Inflammatory macrophage treated with lipopolysaccharide for 1 hour (primary cell): ENCODE measurements around the gene SLC22A5.
"Not testable (repeated sequence)": the region's sequence is repeated elsewhere in the genome, so short reads cannot be mapped to it uniquely, and the experiment has no call there.

ENCODE experiments used
- DNase-seq, 2 donors: peaks; one replicate each; pipeline ENCODE4 v3.0.0-alpha.2; 2020 to 2022

SLC22A5 gene

GRCh38 chr5:132428484-132429462, 59.3 kb downstream of the SLC22A5 start:
- no peak for DNase-seq

GRCh38 chr5:132429463-132430440, 60.2 kb downstream of the SLC22A5 start:
- DNase-seq, result no peak

- peak; percentile 58 to 84 for DNase-seq
These were observed 61.2 kb downstream of the SLC22A5 start for GRCh38 chr5:132430746-132431145.

DNA sequence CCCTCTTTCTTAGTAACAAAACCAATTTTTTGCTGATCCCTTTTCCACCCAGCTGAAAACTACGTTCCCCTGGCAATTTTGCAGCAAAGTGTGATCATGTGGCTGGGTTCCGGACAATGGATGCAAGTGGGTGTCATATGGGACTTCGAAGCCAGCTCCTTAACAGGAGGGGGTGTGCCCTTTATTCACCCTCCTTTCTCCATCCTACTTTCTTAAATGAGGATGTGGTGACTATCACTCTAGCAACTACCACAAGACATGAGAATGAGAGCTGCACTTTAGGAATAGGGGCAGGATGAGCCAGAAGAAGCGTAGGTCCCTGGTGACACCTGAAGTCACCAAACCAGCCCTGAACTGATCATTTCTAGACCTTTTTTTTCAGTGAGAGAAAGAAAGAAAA, 62.1 kb downstream of the SLC22A5 start:
- peak in 1 of 2 donors; percentile 81 for DNase-seq

DNA sequence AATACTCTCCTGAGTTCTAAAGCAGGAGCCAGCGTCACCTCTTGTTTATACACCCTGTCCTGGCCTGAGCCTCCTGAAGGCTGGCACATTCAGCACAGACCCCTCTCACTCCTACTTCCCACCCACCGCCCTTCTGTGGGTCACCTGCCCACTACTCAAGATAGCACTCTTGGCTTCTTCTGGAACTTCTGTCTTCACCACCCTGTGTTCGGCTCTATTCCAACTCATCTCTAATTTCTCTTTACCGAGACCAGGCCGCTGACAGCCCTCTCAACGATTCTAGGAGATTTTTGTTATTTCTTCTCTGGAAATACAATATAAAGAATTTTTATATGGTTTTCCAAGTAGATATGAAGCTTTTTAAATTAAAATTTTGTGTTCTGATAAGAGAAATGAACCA, 63.6 kb downstream of the SLC22A5 start:
- DNase-seq, result no peak

GRCh38 chr5:132434416-132435286, 65.1 kb downstream of the SLC22A5 start:
- DNase-seq, result peak in 1 of 2 donors; percentile 57

- DNase-seq, result peak in 1 of 2 donors; percentile 67
These were observed 65.9 kb downstream of the SLC22A5 start for GRCh38 chr5:132435447-132435846.

- DNase-seq, result peak; percentile 87 to 99
These were observed 66.4 kb downstream of the SLC22A5 start for GRCh38 chr5:132435886-132436285.

GRCh38 chr5:132436936-132437335, 67.4 kb downstream of the SLC22A5 start:
- no peak for DNase-seq

DNA sequence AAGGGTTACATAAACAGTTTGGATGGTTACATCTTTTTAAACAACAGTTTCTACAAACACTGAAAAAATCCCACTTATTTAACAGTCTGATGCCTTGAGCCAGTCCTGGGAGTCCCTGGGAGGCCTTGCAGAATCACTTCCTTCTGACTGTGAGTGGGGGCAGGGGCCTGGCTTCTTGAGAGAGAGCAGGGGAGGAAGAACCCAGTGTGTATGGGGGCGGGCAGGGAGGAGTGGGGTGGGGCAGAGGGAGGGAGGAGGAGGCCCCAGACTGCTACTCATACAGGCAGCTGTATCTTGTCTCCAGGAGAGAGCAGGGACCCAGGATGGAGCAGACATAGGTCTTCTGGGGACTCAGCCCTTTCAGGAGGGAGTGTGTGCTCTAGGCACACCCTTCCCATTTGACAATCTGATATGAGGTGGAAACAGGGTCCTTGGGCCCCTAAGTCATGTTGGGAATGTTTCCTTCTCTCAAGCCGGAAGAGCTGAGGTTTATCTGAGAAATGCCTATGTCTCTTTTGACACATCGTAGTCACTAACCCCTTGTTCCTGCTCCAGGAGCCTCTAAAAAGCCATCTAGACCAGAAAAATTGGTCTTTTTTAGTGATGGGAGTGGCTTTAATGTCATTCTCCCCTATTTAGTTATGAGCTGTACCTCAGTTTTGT, 68.2 kb downstream of the SLC22A5 start:
- peak; percentile 93 to 100 for DNase-seq

GRCh38 chr5:132438267-132438645, 68.7 kb downstream of the SLC22A5 start:
- not testable (repeated sequence) for DNase-seq

DNA sequence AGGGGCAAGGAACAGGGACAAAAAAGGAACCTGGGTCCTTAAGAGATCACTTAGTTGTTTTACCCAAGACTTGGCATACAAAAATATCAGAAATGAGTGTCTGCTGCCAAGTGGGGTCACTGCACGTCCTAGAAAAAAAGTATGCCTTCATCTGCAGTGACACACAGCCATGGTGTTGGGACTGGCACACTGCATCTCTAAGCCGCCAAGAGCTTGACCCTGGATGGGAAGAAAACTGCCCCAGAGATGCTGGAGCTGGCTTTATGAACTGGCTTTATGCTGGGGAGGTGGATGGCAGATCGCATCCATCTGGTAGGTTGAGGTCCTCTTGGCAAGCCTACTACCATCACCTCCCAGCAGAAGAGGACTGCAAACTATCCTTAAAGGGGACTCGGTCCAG, 69.4 kb downstream of the SLC22A5 start:
- peak in 1 of 2 donors; percentile 52 for DNase-seq

GRCh38 chr5:132439521-132440089, 70.1 kb downstream of the SLC22A5 start:
- peak; percentile 95 to 100 for DNase-seq

DNA sequence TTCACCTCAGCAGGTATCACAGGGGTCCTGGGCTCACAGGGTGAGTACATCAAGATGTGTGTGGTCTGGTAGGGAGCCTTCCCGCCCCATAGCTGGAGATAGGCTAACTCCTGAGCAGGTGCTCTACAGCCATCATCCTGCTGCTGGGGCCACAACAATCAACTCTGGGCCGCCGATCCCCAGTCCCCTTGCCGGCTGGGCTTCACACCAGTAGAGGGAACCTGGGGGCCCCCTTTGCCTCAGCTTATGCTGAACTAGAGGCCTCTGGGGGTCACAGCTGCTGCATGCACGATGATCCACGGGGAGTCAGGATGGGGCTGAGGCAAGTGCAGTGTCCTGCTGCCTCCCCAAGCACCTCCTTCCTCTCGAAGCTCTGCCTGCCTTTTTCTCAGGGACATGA, 74.6 kb downstream of the SLC22A5 start:
- DNase-seq, result no peak
